K562 (cell line): Measurements from ENCODE around the gene SLC16A6. TPM values are rescaled to one million over a fixed set of nuclear protein-coding genes. Genes with fewer than 3 reads are reported as not detected.

Experiments
- ATAC-seq: fragments of 200-7000 bp; cut with Tn5 transposase; 3 replicates; pipeline ENCODE4 v1.9.1; 2020; ENCODE audit warnings: moderate library complexity
- BruUV-seq: library from RNA; stranded (reverse); fragments of 400-500 nt; replicated peaks from 2 replicates; lab custom pipeline; 2021; lab: Mats Ljungman, UMichigan
- CTCF ChIA-PET: fragments of 300-600 bp; formaldehyde crosslinking; extraction: SDS; loops from one replicate; lab custom pipeline; 2021; ENCODE audit warnings: low intra/inter-chr PET ratio; lab: Yijun Ruan, JAX
- POLR2A ChIA-PET: fragments of 300-600, 350-650 bp; sonication (Branson Sonifier 250); formaldehyde crosslinking; extraction: SDS; loops from one replicate; lab custom pipeline; 2021; ENCODE audit warnings: antibody characterized with exemption, inconsistent platforms; lab: Yijun Ruan, JAX
- DNase-seq, 4 experiments: peaks; one replicate each; pipeline versions ENCODE4 v3.0.0 to v3.0.0-alpha.2; 2011 to 2018; ENCODE audit warnings: low spot score in 3 of 4, mixed read lengths in 3 of 4; ENCODE audit errors: extremely low read depth in 1 of 4
- FAIRE-seq: peaks from 2 replicates; lab custom pipeline; 2011; peaks lifted over from hg19 to GRCh38; lab: Jason Lieb, UNC
- H2AFZ ChIP-seq: 2 replicates; pipeline ENCODE4 v1.6.0; 2011; ENCODE audit warnings: low read depth, low read length, control low read depth, inconsistent platforms
- H3K27ac ChIP-seq: fragments of 200-600 bp; 3 replicates; pipeline ENCODE4 v1.8.0; 2011; ENCODE audit warnings: low read depth, mild to moderate bottlenecking, control low read depth, inconsistent platforms, low read length, moderate library complexity, mixed read lengths; ENCODE audit errors: extremely low read depth
- H3K27me3 ChIP-seq, 2 experiments: fragments of 300-600 bp in 1 of 2; 2 replicates in 1 of 2; 3 replicates in 1 of 2; pipeline versions ENCODE4 v1.6.0 to v1.8.0; 2011; ENCODE audit warnings: inconsistent platforms in 2 of 2, low read length in 2 of 2, mild to moderate bottlenecking in 1 of 2, mixed read lengths in 1 of 2, moderate library complexity in 1 of 2; ENCODE audit not compliant: control insufficient read depth in 2 of 2, insufficient read depth in 2 of 2
- H3K36me3 ChIP-seq: fragments of 300-600 bp; 3 replicates; pipeline ENCODE4 v1.8.0; 2011; ENCODE audit warnings: mild to moderate bottlenecking, low read length, inconsistent platforms; ENCODE audit not compliant: control insufficient read depth, insufficient read depth
- H3K4me1 ChIP-seq, 2 experiments: fragments of 200-600 bp in 1 of 2; replicated peaks in 1 of 2; 2 replicates in 1 of 2; 3 replicates in 1 of 2; pipeline versions ENCODE4 v1.5.1 to v1.8.0; 2011; ENCODE audit warnings: inconsistent platforms in 2 of 2, low read length in 2 of 2, mild to moderate bottlenecking in 1 of 2, mixed read lengths in 1 of 2, moderate library complexity in 1 of 2; ENCODE audit not compliant: control insufficient read depth in 2 of 2, insufficient read depth in 2 of 2
- H3K4me2 ChIP-seq: 2 replicates; pipeline ENCODE4 v1.6.1; 2011; ENCODE audit warnings: low read length, control low read depth, inconsistent platforms, mixed read lengths; ENCODE audit not compliant: insufficient read depth
- H3K4me3 ChIP-seq: fragments of 200-600 bp; sonication (generic), shearing (Covaris generic); 2 replicates; pipeline ENCODE4 v1.5.1; 2016; ENCODE audit warnings: control low read depth, inconsistent platforms
- H3K79me2 ChIP-seq: fragments of 200-600 bp; 3 replicates; pipeline ENCODE4 v1.8.0; 2011; ENCODE audit warnings: low read length, inconsistent platforms; ENCODE audit not compliant: control insufficient read depth, insufficient read depth
- H3K9ac ChIP-seq, 2 experiments: 2 replicates each; pipeline versions ENCODE4 v1.6.0 to v1.6.1; 2011; ENCODE audit warnings: low read depth in 2 of 2, low read length in 2 of 2, control low read depth in 1 of 2, inconsistent platforms in 1 of 2, mild to moderate bottlenecking in 1 of 2, mixed read lengths in 1 of 2; ENCODE audit not compliant: insufficient read depth in 1 of 2
- H3K9me1 ChIP-seq: one replicate; pipeline ENCODE4 v1.6.0; 2011; ENCODE audit warnings: inconsistent platforms, mild to moderate bottlenecking, low read length, moderate library complexity; ENCODE audit not compliant: control insufficient read depth, insufficient read depth
- H3K9me3 ChIP-seq: replicated peaks from 2 replicates; pipeline ENCODE4 v1.5.1; 2011; ENCODE audit warnings: low read depth, low read length, inconsistent platforms; ENCODE audit not compliant: control insufficient read depth, insufficient read depth
- H4K20me1 ChIP-seq: replicated peaks from 2 replicates; pipeline ENCODE4 v1.6.1; 2011; ENCODE audit warnings: low read length, inconsistent platforms, mixed read lengths; ENCODE audit not compliant: control insufficient read depth, insufficient read depth
- C11orf30 ChIP-seq: fragments of 450-650 bp; IDR thresholded peaks from 2 replicates; pipeline ENCODE4 v1.6.1; 2016; ENCODE audit warnings: low read depth, mild to moderate bottlenecking
- CSDE1 ChIP-seq, 2 experiments: fragments of 450-650 bp; IDR thresholded peaks; 2 replicates each; pipeline ENCODE4 v1.6.1; 2016; ENCODE audit warnings: mild to moderate bottlenecking in 1 of 2
- MAFF ChIP-seq: IDR thresholded peaks from 2 replicates; pipeline ENCODE4 v1.6.1; 2012; ENCODE audit warnings: low read length, improper control_type of control experiment
- MAFK ChIP-seq: IDR thresholded peaks from 2 replicates; pipeline ENCODE4 v1.6.1; 2011; ENCODE audit warnings: low read length, improper control_type of control experiment
- MBD2 ChIP-seq: sonication (generic); IDR thresholded peaks from 2 replicates; pipeline ENCODE4 v1.6.1; 2016; ENCODE audit warnings: low read depth, borderline replicate concordance
- ZNF316 ChIP-seq: fragments of 450-650 bp; IDR thresholded peaks from 2 replicates; pipeline ENCODE4 v1.6.1; 2016
- WGBS: fragments of 100-300 bp; shearing (Covaris generic); methylation state at CpG from one replicate; pipeline ENCODE4 v1.1.6; 2016; ENCODE audit warnings: low coverage, mixed read lengths; ENCODE audit not compliant: insufficient coverage; ENCODE audit errors: missing lambda C conversion rate; 5-methylcytosine and 5-hydroxymethylcytosine counted together
- in situ Hi-C: fragments of 300-500 bp; cut with MboI; formaldehyde crosslinking; loops from 4 replicates; pipeline ENCODE4 v1.15.0; 2018; ENCODE audit warnings: inconsistent platforms, mixed read lengths
- intact Hi-C: fragments of 100-400 bp; cut with micrococcal nuclease; formaldehyde crosslinking; loops from 2 replicates; pipeline ENCODE4 v1.14.2; 2022
- polyA plus RNA-seq, 8 experiments: library from polyadenylated mRNA; depleted of rRNA in 4 of 8; stranded (reverse) in 5 of 8; unstranded in 3 of 8; fragments of >200 nt; fragmentation: Nextera tagmentation in 2 of 8; fragmentation: Illumina TruSeq in 1 of 8; extraction: Ambion mirVana in 2 of 8; extraction: Trizol in 1 of 8; gene quantifications; 2 replicates each; pipeline versions ENCODE4 v1.2.1 to v1.2.3, GENCODE V29; 2011 to 2014; ENCODE audit warnings: inconsistent platforms in 1 of 8, missing spikeins in 1 of 8
- total RNA-seq, 7 experiments: library from RNA; depleted of rRNA in 6 of 7; stranded (reverse); fragments of >200 nt in 6 of 7; fragmentation: Illumina TruSeq in 2 of 7; extraction: Trizol in 2 of 7; gene quantifications; 2 replicates each; pipeline versions ENCODE4 v1.2.1 to v1.2.3, GENCODE V29; 2011 to 2021; ENCODE audit warnings: low replicate concordance in 1 of 7
- TF ChIP-seq, protein P1 (sequence below): sonication (generic); formaldehyde crosslinking; IDR thresholded peaks from 2 replicates; pipeline ENCODE4 v1.8.1; 2023; ENCODE audit warnings: mild to moderate bottlenecking, missing genetic modification reagents

The SLC16A6 gene
- total and polyA plus RNA-seq, 9 of the 15 experiments (the other 6 are each of a cell fraction or from before 2014, with no cell fraction given) = 0.05 to 0.31 (median 0.15) TPM

DNA sequence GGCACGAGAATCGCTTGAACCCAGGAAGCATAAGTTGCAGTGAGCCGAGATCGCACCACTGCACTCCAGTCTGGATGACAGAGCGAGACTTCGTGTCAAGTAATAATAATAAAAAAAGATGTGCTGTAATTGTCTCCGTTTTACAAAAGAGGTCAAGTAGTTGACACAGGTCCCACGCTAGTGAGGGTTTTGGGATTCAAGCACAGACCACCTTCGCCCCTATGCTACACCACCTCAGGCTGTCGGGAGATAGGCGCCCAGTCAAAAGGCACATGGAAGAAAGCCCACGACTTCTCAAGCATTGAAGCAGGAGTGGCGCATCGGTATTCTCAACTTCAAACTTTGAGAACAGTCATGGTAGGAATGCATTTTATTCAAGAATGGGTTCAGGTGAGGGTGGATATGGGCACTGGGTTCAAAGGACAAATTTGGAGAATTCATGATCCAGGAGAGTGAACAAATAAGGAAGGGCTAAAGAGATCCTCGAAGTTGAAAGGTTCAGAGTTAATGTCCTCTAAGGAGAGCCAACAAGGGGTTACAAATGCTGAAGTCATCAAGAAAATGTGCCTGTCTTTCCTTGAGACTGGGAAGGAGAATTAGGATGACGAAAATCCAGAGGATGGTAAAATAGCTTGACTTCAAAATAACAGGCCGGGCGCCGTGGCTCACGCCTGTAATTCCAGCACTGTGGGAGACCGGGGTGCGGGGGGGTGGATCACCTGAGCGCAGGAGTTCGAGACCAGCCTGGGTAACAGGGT, 44.5 kb downstream of the SLC16A6 start:
- peaks cover 1% of the 10 kb centered on the region; the same call in 1 of the 3 replicates for H3K36me3 ChIP-seq
- H4K20me1 ChIP-seq = no peaks in the 10 kb centered on the region
- 83% methylated on average over 21 of the region's 24 CpGs for whole genome bisulfite sequencing
- H3K9me3 ChIP-seq = no peaks in the 10 kb centered on the region
- no peak overlapping the region for H3K4me2 ChIP-seq
- H3K27me3 ChIP-seq = no peaks in the 10 kb centered on the region
- ChIA-PET CTCF (no interaction called here), POLR2A (interaction anchor here (0.6 kb wide), 2 partner anchors 798 to 1203 kb away, joined by 3 read pairs; no protein-coding TSS in a partner anchor)
- TF ChIP-seq MAFF (peak; percentile 37; the same call in 1 of the 2 replicates), ZNF316 (peak; percentile 39), CSDE1 (IDR thresholded peaks at IDR 0.05) (no peak), MBD2 (no peak), MAFK (0 out of 2 replicates have a peak, but pooled peaks have one; percentile 9), C11orf30 (peak; percentile 30; the same call in 1 of the 2 replicates)
- TF ChIP-seq, protein P1, sequence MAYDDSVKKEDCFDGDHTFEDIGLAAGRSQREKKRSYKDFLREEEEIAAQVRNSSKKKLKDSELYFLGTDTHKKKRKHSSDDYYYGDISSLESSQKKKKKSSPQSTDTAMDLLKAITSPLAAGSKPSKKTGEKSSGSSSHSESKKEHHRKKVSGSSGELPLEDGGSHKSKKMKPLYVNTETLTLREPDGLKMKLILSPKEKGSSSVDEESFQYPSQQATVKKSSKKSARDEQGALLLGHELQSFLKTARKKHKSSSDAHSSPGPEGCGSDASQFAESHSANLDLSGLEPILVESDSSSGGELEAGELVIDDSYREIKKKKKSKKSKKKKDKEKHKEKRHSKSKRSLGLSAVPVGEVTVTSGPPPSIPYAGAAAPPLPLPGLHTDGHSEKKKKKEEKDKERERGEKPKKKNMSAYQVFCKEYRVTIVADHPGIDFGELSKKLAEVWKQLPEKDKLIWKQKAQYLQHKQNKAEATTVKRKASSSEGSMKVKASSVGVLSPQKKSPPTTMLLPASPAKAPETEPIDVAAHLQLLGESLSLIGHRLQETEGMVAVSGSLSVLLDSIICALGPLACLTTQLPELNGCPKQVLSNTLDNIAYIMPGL (CRISPR knock-in tag) = no peak
- FAIRE-seq (no peak), DNase-seq (no peak), ATAC-seq (no peak)
- no peak overlapping the region for H2AFZ ChIP-seq
- H3K4me3 ChIP-seq = peak overlapping the region; percentile 77; the same call in 1 of the 2 replicates
- in situ Hi-C loops (no loop called here), intact Hi-C loops (loop anchor here (5.0 to 10.0 kb wide), 2 partner anchors 34 to 72 kb away; no protein-coding TSS in a partner anchor)
- no peak overlapping the region for H3K27ac ChIP-seq
- H3K9me1 ChIP-seq = no peaks in the 10 kb centered on the region
- peaks cover 11% of the 10 kb centered on the region; the same call in 2 of the 3 replicates for H3K79me2 ChIP-seq
- H3K9ac ChIP-seq = peak overlapping the region in 1 of 2 experiments; percentile 91; a peak in 2 of 4 replicates
- BruUV-seq = TSS peak; percentile 83
- peaks cover 8 to 26% of the 10 kb centered on the region in 2 experiments; a peak in 3 of 5 replicates for H3K4me1 ChIP-seq
